Glomerular endothelial cell (primary cell): ENCODE results near the gene IQGAP3. TPM values are rescaled to one million over a fixed set of nuclear protein-coding genes. Genes with fewer than 3 reads are reported as not detected.

Experiments
- DNase-seq: peaks from one replicate; pipeline ENCODE4 v3.0.0-alpha.2; 2011; ENCODE audit warnings: low read depth, low spot score; ENCODE audit errors: extremely low read depth
- total RNA-seq: library from RNA; depleted of rRNA; stranded (reverse); fragments of >200 nt; gene quantifications from 2 replicates; pipeline ENCODE4 v1.2.3, GENCODE V29; 2015

The IQGAP3 gene
- total RNA-seq, 1 donor from 2014 or later, result 14.5 TPM

GRCh38 chr1:156498432-156499193 lies 73.8 kb downstream of the IQGAP3 start:
- no peak for DNase-seq

GRCh38 chr1:156497743-156498431 lies 74.5 kb downstream of the IQGAP3 start:
- no peak for DNase-seq

- DNase-seq, result no peak
Observed at GRCh38 chr1:156497078-156497742, 75.2 kb downstream of the IQGAP3 start.

- DNase-seq, result no peak
Observed at GRCh38 chr1:156496211-156496761, 76.1 kb downstream of the IQGAP3 start.

- no peak for DNase-seq
Observed at GRCh38 chr1:156495401-156496140, 76.8 kb downstream of the IQGAP3 start.

- no peak for DNase-seq
Observed at GRCh38 chr1:156494309-156494895, 78.0 kb downstream of the IQGAP3 start.

- no peak for DNase-seq
Observed at GRCh38 chr1:156493742-156494141, 78.6 kb downstream of the IQGAP3 start.

GRCh38 chr1:156493154-156493631 lies 79.2 kb downstream of the IQGAP3 start:
- no peak for DNase-seq

GRCh38 chr1:156492591-156493080 lies 79.7 kb downstream of the IQGAP3 start:
- DNase-seq, result no peak

GRCh38 chr1:156492013-156492590 lies 80.3 kb downstream of the IQGAP3 start:
- no peak for DNase-seq

- no peak for DNase-seq
Observed at GRCh38 chr1:156491151-156491949, 81.0 kb downstream of the IQGAP3 start.

GRCh38 chr1:156490401-156491032 lies 81.8 kb downstream of the IQGAP3 start:
- no peak for DNase-seq

- no peak for DNase-seq
Observed at GRCh38 chr1:156489935-156490293, 82.5 kb downstream of the IQGAP3 start.

GRCh38 chr1:156489166-156489934 lies 83.0 kb downstream of the IQGAP3 start:
- no peak for DNase-seq

- no peak for DNase-seq
Observed at GRCh38 chr1:156488566-156489165, 83.7 kb downstream of the IQGAP3 start.

GRCh38 chr1:156487862-156488261 lies 84.5 kb downstream of the IQGAP3 start:
- DNase-seq, result no peak
